PC-3 (cell line): ENCODE data around the gene BAHD1. TPM values are rescaled to one million over a fixed set of nuclear protein-coding genes. Genes with fewer than 3 reads are reported as not detected.

Experiments
- ATAC-seq: fragments of 200-7000 bp; cut with Tn5 transposase; 2 replicates; pipeline ENCODE4 v1.9.1; 2020; ENCODE audit warnings: mild to moderate bottlenecking, moderate library complexity
- BruUV-seq: library from RNA; stranded (reverse); fragments of 400-500 nt; replicated peaks from 2 replicates; lab custom pipeline; 2021; lab: Mats Ljungman, UMichigan
- CTCF ChIA-PET: fragments of 300-600 bp; sonication (Branson Sonifier 250); formaldehyde crosslinking; loops from one replicate; lab custom pipeline; 2022; ENCODE audit warnings: antibody characterized with exemption; lab: Charles Lee
- POLR2A ChIA-PET: fragments of 300-600 bp; sonication (Branson Sonifier 250); formaldehyde crosslinking; loops from one replicate; lab custom pipeline; 2022; ENCODE audit warnings: antibody characterized with exemption; ENCODE audit not compliant: unreplicated experiment; lab: Charles Lee
- DNase-seq: peaks from one replicate; pipeline ENCODE4 v3.0.0-alpha.2; 2015
- H2AFZ ChIP-seq: fragments of 300-600 bp; sonication (generic); 2 replicates; pipeline ENCODE4 v1.6.0; 2016; ENCODE audit warnings: antibody characterized with exemption, low read length
- H3F3A ChIP-seq: fragments of 300-600 bp; sonication (generic); one replicate; pipeline ENCODE4 v1.6.0; 2017; ENCODE audit warnings: antibody characterized with exemption, low read length, control low read depth, mild to moderate bottlenecking; ENCODE audit not compliant: unreplicated experiment
- H3K27ac ChIP-seq: fragments of 300-600 bp; sonication (generic); 2 replicates; pipeline ENCODE4 v1.5.1; 2016; ENCODE audit warnings: mild to moderate bottlenecking, low read length
- H3K27me3 ChIP-seq: fragments of 300-600 bp; sonication (generic); 2 replicates; pipeline ENCODE4 v1.6.1; 2016; ENCODE audit warnings: low read length, mixed read lengths
- H3K36me3 ChIP-seq: fragments of 300-600 bp; sonication (generic); 2 replicates; pipeline ENCODE4 v1.6.1; 2016; ENCODE audit warnings: low read depth, mixed run types, low read length, mixed read lengths
- H3K4me1 ChIP-seq: fragments of 300-600 bp; sonication (generic); 2 replicates; pipeline ENCODE4 v1.5.1; 2016; ENCODE audit warnings: low read length; ENCODE audit not compliant: insufficient read depth
- H3K4me2 ChIP-seq: fragments of 300-600 bp; sonication (generic); 2 replicates; pipeline ENCODE4 v1.6.0; 2016; ENCODE audit warnings: low read length
- H3K4me3 ChIP-seq: fragments of 300-600 bp; sonication (generic); 2 replicates; pipeline ENCODE4 v1.5.1; 2016; ENCODE audit warnings: mild to moderate bottlenecking, low read length, mixed read lengths
- H3K79me2 ChIP-seq: fragments of 300-600 bp; sonication (generic); 2 replicates; pipeline ENCODE4 v1.6.1; 2017; ENCODE audit warnings: low read length, mixed read lengths
- H3K9ac ChIP-seq: fragments of 300-600 bp; sonication (generic); 2 replicates; pipeline ENCODE4 v1.6.0; 2016; ENCODE audit warnings: mild to moderate bottlenecking, low read length
- H3K9me2 ChIP-seq: fragments of 300-600 bp; sonication (generic); replicated peaks from 2 replicates; pipeline ENCODE4 v1.6.1; 2016; ENCODE audit warnings: mixed run types, low read length, mixed read lengths
- H3K9me3 ChIP-seq: fragments of 300-600 bp; sonication (generic); 2 replicates; pipeline ENCODE4 v1.6.1; 2016; ENCODE audit warnings: low read length, mixed read lengths
- H4K20me1 ChIP-seq: fragments of 300-600 bp; sonication (generic); 2 replicates; pipeline ENCODE4 v1.6.1; 2016; ENCODE audit warnings: low read length, mixed read lengths
- EZH2 ChIP-seq: fragments of 300-600 bp; sonication (generic); IDR thresholded peaks from one replicate; pipeline ENCODE4 v1.6.1; 2017; ENCODE audit warnings: antibody characterized with exemption, mild to moderate bottlenecking, low read length; ENCODE audit not compliant: unreplicated experiment
- EZH2phosphoT487 ChIP-seq: fragments of 300-600 bp; sonication (generic); IDR thresholded peaks from 2 replicates; pipeline ENCODE4 v1.6.1; 2018; ENCODE audit warnings: mild to moderate bottlenecking, antibody characterized with exemption, low read length, borderline replicate concordance
- intact Hi-C: fragments of 100-400 bp; cut with micrococcal nuclease; formaldehyde crosslinking; loops from 2 replicates; pipeline ENCODE4 v1.9.0; 2023
- total RNA-seq: library from RNA; depleted of rRNA; stranded (reverse); fragments of >200 nt; gene quantifications from 2 replicates; pipeline ENCODE4 v1.2.3, GENCODE V29; 2014
- TF ChIP-seq, protein P1 (sequence below): fragments of 300-600 bp; sonication (generic); conservative IDR thresholded peaks from 2 replicates; pipeline ENCODE4 v1.5.1; 2017; ENCODE audit warnings: antibody characterized with exemption, low read depth, mild to moderate bottlenecking, low read length

BAHD1 gene
- total RNA-seq, 1 experiment from 2014 or later, result 18.8 TPM

GRCh38 chr15:40436116-40436891 is 4.4 kb upstream of the BAHD1 start:
- Histone ChIP-seq H3K9ac (no peak overlapping the region), H3K4me1 (peaks cover 13% of the 10 kb centered on the region), H3K36me3 (no peaks in the 10 kb centered on the region), H3F3A (no peaks in the 10 kb centered on the region), H3K27me3 (no peaks in the 10 kb centered on the region), H3K4me3 (peak overlapping the region; percentile 50), H3K79me2 (no peaks in the 10 kb centered on the region; the same call in 1 of the 2 replicates), H2AFZ (peak overlapping the region; percentile 74), H3K9me2 (no peaks in the 10 kb centered on the region), H4K20me1 (no peaks in the 10 kb centered on the region), H3K27ac (no peak overlapping the region), H3K4me2 (peak overlapping the region; percentile 80), H3K9me3 (no peaks in the 10 kb centered on the region)
- BruUV-seq, result no TSS peak
- intact Hi-C loops, result no loop called here
- ATAC-seq, result no peak
- TF ChIP-seq EZH2phosphoT487, result no peak
- no peak for TF ChIP-seq EZH2
- TF ChIP-seq, protein P1, sequence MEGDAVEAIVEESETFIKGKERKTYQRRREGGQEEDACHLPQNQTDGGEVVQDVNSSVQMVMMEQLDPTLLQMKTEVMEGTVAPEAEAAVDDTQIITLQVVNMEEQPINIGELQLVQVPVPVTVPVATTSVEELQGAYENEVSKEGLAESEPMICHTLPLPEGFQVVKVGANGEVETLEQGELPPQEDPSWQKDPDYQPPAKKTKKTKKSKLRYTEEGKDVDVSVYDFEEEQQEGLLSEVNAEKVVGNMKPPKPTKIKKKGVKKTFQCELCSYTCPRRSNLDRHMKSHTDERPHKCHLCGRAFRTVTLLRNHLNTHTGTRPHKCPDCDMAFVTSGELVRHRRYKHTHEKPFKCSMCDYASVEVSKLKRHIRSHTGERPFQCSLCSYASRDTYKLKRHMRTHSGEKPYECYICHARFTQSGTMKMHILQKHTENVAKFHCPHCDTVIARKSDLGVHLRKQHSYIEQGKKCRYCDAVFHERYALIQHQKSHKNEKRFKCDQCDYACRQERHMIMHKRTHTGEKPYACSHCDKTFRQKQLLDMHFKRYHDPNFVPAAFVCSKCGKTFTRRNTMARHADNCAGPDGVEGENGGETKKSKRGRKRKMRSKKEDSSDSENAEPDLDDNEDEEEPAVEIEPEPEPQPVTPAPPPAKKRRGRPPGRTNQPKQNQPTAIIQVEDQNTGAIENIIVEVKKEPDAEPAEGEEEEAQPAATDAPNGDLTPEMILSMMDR, result no peak
- ChIA-PET CTCF (interaction anchor here (0.5 kb wide), 1 partner anchor 350 kb away, joined by 3 read pairs; no protein-coding TSS in a partner anchor), POLR2A (no interaction called here)
- no peak for DNase-seq

GRCh38 chr15:40436892-40437751 is 3.6 kb upstream of the BAHD1 start:
- CTCF ChIA-PET, result no interaction called here
- no TSS peak for BruUV-seq
- POLR2A ChIA-PET, result no interaction called here
- ATAC-seq (no peak), DNase-seq (no peak)
- Histone ChIP-seq H2AFZ (no peak overlapping the region), H3K9me2 (no peaks in the 10 kb centered on the region), H3F3A (no peaks in the 10 kb centered on the region), H3K4me1 (peaks cover 13% of the 10 kb centered on the region), H3K27me3 (no peaks in the 10 kb centered on the region), H3K9ac (no peak overlapping the region), H4K20me1 (0 out of 2 replicates have a peak, but pooled peaks cover under 1% of the 10 kb centered on the region), H3K4me3 (no peak overlapping the region), H3K9me3 (no peaks in the 10 kb centered on the region), H3K79me2 (peaks cover 6% of the 10 kb centered on the region), H3K4me2 (peak overlapping the region; percentile 80; the same call in 1 of the 2 replicates), H3K36me3 (no peaks in the 10 kb centered on the region), H3K27ac (no peak overlapping the region)
- TF ChIP-seq, protein P1, result no peak
- TF ChIP-seq EZH2 (no peak), EZH2phosphoT487 (no peak)
- intact Hi-C loops, result no loop called here
